DMS79 (cell line): Measurements from ENCODE around the gene MEIOSIN.
"Not testable (repeated sequence)": the region's sequence is repeated elsewhere in the genome, so short reads cannot be mapped to it uniquely, and the experiment has no call there.

ENCODE experiments used
- DNase-seq: peaks from one replicate; lab custom pipeline; 2025; lab: John Stamatoyannopoulos, UW

Gene MEIOSIN

DNA sequence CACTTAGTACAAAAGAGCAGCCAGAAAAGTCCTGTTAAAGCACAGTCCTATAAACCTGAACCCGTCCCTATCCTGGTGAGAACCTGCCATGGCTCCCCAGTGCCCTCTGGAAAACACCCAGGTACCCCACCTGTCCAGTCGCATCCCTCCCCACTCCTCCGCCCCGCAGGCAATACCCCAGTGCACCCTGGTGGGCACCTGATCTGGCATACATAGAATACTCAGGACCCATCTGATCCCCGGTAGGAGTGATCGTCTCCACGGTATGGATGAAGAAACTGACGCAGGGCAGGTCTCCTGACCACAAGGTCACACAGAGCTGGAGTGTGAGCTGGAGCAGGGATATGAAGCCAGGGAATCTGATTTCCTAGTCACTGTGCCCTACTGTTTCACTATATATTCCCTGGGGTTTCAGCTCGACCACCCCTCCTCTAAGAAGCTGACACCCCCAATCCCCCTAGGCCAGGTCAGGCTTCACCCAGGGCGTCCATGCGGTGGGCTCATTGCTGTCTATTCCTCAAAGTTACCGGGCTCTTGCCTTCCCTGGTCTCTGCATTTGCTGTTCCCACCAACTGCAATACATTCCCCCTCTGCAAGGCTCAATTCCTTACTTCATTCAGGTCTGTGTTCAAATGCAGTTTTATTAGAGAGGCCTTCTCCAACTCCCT, 15.1 kb upstream of the MEIOSIN start:
- no peak for DNase-seq

DNA sequence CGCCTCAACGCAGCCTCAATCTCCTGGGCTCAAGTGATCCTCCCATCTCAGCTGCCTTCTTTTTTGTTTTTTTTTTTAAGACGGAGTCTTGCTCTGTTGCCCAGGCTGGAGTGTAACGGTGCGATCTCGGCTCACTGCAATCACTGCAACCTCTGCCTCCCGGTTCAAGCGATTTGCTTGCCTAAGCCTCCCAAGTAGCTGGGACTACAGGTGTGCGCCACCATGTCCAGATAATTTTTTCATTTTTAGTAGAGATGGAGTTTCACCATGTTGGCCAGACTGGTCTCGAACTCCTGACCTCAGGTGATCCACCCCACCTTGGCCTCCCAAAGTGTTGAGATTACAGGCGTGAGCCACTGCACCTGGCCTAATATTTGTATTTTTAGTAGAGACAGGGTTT, 13.2 kb upstream of the MEIOSIN start:
- not testable (repeated sequence) for DNase-seq

DNA sequence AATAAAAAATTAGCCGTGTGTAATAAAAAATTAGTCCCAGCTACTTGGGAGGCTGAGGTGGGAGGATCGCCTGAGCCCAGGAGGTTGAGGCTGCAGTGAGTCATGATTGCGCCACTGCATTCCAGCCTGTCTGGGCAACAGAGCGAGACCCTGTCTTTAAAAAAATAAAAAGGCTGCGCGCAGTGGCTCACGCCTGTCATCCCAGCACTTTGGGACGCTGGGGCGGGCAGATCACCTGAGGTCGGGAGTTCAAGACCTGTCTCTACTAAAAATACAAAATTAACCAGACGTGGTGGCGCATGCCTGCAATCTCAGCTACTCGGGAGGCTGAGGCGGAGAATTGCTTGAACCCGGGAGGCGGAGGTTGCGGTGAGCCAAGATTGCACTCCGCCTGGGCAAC, 4.6 kb upstream of the MEIOSIN start:
- DNase-seq: not testable (repeated sequence)

DNA sequence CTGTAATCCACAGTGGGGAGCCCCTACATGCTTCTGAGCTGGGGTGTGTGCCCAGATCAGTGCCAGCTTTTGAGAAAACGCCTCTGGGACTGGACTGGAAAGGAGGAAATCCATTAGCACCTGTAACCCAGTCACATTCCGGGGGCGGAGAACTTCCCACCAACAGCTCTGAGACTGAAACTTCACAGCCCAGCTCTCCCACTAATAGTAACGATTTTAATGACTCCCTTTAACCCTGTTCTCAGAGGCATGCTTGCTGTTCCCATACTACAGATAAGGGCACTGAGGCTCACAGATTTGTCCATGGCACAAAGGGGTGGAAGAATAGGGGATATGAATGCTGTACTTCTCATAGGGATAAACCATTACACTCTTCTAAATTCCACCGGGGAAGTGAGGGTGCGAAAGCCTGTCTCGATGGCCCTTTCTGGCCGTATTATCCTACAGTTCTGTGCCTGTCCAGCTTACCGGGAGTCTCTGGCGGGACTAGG, 3.4 kb upstream of the MEIOSIN start:
- no peak for DNase-seq

DNA sequence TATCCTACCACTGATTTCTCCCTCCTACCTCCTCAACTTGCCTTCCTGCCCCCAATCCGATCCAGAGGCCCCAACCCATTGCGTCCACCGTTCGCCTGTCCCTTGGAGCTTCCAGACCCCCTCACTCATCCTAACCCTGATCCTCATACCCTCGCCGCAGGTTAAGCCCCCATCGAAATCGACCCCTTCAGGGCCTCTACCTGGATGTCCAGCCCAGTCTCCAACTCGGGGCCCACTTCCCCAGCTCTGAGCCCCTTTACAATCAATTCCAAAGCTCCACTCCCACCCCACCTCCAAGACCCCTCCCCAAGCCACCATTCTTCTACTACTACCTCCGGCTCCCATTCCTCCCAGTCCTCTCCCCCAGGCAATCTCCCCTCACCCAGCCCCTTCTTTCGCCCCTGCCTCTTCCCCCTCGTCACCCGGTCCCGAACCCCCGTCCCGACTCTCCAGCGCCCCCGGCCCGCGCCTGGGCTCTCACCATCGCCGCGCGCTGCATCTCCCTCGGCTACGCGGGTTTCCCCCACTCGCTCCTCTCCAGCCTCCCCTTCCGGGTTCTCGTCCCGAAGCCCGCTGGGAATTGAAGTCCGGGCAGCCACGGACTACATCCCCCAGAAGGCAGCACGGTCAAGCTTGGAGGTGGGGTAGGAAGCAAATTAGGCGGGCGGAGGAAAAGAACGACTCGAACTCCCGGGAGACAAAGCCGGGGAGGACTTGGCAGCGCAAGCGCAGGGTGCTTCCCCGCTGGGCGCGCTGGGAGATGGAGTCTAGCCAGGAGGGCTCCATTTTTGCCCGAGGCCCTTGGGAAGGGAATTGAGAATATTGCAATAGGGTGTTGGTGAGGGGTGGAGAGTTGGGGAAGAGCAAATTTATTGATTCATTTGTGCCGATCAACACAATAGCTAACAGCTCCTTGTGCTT, 2.6 kb upstream of the MEIOSIN start, which contains the start of gene FBXO46:
Gene FBXO46, minus strand, starts transcription at position 529 of the 921 bp plus-strand sequence. CDS start 17,401 bp downstream, outside the sequence.
- peak; percentile 99 for DNase-seq

DNA sequence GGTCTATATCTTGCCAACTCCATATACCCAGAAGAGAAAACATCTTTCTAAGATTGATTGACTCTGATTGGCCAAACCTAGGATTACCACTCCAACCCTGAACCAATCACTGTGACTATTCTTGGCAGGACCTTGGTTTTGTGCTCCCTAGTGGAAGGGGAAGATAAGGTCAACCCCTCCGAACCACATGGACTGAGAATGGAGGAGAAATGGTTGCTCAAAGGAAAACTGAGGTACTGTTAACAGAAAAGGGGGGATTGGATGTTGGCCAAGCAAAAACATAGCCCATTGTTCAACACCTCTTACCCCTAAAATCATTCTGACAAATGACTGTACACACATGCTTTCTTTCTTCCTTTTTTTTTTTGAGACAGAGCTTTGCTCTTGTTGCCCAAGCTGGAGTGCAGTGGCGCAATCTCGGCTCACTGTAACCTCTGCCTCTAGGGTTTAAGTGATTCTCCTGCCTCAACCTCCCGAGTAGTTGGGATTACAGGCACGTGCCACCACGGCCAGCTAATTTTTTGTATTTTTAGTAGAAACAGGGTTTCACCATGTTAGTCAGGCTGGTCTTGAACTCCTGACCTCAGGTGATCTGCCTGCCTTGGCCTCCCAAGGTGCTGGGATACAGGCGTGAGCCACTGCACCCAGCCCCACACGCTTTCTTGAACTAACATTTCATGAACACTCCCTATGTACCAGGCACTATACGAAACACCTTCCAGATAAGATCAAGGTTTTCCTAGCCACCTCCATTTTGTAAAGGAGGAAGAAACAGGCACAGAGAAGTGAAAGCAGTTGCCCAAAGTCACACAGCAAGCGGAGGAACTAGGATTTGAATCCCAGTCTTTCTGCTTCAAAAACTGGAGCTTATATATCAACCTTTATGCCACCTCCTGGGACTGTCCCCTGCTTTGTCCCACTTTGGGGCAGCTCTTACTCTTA, 6.5 kb downstream of the MEIOSIN start:
- DNase-seq: no peak

DNA sequence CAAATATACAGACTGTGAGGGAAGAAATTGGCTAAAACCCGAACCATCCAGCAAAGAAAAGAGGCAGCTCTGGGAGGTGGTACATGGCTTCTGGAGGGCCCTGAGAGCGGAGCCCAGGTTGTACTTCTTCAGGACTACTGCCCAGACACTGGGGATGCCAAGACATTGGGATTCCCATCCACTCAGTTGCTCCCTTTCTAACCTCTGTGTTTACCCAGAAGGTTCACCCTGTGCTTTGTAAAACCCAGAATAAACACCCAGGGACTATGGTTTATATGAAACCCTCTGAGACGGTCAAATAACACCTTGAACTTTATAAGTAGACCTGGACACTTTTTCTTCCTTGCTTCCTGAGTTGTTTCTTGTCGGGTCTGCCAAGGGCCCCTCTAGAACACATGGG, 9.7 kb downstream of the MEIOSIN start:
- DNase-seq: no peak

DNA sequence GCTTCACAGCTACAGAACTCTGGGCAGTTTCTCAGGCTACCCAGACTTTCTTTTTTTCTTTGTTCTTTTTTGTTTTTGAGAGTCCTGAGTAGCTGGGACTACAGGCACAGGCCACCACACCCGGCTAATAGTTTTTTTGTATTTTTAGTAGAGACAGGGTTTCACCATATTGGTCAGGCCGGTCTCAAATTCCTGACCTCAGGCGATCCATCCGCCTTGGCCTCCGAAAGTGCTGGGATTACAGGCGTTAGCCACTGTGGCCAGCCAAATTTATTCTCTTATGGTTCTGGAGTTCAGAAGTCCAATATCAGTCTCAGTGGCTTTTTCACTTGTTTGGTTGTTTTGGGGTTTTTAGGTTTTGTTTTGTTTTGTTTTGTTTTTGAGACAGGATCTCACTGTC, 12.4 kb downstream of the MEIOSIN start:
- no peak for DNase-seq

DNA sequence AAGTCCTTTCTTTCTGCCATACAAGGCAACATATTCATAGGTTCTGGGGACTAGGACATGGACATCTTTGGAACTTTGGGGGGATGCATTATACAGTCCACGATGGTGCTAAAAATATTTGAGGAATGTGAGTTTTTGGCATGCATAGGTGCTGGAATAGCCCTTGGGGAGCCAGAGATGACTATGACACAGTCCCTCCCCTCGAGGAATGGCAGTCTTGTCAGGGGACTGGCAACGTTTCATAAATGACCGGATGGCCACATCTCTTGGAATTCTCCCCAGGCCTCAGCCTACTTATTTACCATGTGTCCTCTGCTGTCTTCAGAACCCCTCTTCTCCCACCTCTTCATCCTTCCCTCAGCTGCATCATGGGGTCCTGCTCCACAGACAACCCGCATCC, 13.6 kb downstream of the MEIOSIN start:
- DNase-seq: no peak

DNA sequence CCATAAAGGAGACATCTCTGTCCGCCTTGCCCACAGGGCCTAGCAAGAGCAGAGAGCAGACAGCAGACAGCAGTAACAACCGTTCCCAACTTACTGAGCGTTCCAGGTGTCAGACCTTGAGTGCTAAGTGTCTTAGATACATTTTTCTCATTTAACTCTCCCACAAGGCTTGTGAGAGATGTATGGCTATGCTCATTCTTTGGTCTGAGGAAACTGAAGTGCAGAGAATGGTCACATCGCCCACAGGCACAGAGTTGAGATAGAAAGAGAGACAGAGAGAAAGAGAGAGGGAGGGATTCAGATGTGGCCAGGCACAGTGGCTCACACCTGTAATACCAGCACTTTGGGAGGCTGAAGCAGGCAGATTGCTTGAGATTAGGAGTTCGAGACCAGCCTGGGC, 14.3 kb downstream of the MEIOSIN start:
- DNase-seq: no peak

DNA sequence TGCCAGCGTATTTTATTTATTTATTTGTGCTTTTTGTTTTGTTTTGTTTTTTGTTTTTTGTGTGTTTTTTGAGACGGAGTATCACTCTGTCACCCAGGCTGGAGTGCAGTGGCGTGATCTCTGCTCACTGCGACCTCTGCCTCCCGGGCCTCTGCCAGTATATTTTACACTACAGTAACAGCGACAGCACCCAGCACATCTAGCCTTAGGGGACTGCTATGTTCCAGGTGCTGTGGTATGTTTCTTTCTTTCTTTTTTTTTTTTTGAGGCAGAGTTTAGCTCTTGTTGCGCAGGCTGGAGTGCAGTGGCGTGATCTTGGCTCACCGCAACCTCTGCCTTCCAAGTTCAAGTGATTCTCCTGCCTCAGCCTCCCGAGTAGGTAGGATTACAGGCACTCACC, 18.2 kb downstream of the MEIOSIN start:
- not testable (repeated sequence) for DNase-seq

DNA sequence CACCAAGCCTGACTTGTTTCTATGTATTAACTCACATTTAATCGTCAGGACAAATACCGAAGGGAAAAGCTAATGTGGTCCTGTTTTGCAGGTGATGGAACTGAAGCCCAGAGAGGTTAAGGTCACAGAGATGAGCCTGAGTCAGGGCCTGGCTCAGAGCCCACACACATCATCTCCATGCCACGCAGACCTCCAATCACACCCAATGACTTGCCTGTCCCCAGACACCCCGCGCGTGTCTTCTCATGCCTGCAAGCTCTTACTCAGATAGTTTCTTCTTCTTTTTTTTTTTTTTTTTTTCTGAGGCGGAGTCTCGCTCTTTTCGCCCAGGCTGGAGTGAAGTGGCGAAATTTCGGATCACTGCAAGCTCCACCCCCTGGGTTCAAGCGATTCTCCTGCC, 19.4 kb downstream of the MEIOSIN start:
- DNase-seq: no peak

DNA sequence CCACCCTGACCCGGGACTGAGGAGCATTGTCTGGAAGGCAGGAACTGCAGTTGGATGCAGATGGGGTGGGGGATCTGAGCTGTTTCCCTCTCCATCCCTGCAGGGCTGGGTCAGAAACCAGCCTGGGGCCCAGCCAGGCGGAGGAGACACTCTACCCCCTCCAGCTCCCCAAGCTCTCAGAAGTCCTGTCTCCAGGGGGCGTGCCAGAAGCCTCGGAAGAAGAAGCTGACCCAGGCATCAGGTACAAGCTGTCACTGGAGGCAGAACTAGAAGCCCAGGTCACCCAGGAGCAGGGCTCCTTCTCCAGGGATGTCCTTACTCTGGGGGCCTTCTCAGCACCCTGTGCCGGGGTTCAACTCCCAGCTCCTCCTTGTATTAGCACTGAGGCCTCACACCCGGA, 20.3 kb downstream of the MEIOSIN start:
- no peak for DNase-seq

DNA sequence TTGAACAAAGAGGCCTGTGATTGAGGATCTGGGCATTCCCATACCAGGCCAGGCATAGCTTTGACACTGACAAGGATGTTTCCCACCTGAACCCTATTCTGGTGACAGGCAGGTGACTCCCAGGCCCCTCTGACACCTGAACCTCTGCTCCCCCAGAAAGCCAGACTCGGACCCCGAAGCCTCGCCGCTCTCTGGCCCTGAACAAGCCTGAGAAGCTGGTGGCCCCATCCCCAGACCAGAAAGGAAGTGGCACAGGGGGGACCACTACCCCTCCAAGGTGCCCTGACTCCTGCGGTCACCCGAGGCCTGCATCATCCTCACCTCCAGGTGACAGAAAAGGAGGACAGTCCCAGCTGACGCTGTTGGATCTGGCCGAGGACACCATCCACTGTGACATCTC, 21.1 kb downstream of the MEIOSIN start:
- no peak for DNase-seq

DNA sequence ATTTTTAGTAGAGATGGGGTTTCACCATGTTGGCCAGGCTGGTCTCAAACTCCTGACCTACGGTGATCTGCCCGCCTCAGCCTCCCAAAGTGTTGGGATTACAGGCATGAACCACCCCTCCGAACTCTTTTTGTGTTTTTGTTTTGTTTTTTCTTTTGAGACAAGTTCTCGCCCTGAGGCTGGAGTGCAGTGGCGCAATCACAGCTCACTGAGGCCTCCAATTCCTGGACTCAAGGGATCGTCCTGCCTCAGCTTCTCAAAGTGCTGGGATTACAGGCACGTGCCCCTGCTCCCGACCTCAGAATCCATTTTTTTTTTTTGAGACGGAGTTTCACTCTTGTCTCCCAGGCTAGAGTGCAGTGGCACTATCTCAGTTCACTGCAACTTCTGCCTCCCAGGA, 24.5 kb downstream of the MEIOSIN start:
- DNase-seq: no peak

DNA sequence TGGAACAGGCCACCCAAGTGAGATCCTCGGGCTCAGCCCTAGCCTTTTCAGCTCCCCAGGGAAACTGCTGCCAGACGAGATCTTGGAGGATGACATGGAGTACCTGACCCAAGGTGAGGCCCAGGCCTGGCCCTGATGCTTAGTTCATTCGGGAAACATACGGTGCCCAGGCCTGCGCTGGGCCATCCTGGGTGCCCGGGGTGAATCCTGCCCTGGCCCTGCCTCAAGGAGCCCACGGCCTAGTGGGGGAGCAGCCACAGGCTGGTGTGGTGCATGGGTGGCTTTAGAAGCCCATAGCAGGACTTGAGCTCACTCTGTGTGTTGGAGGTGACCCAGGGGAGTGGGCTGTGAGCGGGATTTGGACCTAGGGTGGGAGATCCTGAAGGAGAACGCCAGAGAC, 25.7 kb downstream of the MEIOSIN start:
- DNase-seq: no peak

DNA sequence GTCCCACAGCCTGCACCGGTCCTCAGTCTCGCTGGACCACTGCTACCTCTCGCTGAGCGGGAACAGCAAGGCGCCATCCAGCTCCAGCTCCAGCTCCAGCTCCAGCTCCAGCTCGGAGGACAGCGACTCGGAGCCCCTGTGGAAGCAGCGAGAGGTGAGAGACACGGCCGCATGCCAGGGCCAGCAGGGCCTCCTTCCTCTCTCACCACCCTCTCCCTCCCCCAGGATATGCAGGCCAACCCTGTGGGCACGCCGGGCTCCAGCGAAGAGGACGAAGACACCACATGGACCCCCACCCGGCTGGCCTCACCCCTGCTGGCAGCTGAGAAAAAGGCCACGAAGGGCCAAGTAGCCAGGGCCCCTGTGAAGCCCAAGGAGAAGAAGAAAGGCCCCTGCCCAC, 28.5 kb downstream of the MEIOSIN start:
- DNase-seq: no peak

DNA sequence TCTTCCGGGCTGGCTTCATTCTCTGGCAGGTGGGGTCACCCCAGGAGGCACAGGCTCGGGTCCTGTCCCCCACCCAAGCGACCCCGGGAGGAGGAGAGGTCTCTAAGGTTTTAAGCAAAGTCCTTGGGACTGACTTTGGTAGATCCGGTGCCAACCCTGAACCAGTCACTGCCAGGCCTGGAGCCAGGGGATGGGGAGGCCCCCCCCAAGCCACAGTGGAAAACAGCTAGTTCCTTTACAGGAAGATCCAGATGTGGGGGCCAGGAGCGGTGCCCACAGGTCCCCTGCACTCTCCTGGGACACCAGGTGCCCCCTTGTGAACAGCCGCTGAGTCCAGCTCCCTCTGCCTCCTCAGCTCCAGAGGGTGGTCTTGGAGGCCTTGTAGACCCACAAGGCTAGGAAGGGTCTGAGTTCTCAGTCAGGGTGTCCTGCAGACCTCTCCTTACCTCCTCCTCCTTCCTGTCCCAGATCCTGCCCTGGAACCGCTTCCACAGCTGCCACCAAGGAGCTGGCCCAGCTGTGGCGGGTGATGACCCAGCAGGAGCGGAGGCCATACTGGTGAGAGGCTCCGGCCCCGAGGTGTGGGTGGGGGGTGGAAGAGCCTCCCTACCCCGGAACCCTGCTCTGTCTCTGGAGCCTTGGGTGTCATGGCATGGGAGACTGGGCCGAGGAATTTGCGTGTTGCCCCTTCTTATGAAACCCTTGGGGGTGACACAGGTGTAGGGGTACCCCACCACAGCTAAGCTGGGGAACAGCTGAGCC, 29.8 kb downstream of the MEIOSIN start:
- DNase-seq: no peak

DNA sequence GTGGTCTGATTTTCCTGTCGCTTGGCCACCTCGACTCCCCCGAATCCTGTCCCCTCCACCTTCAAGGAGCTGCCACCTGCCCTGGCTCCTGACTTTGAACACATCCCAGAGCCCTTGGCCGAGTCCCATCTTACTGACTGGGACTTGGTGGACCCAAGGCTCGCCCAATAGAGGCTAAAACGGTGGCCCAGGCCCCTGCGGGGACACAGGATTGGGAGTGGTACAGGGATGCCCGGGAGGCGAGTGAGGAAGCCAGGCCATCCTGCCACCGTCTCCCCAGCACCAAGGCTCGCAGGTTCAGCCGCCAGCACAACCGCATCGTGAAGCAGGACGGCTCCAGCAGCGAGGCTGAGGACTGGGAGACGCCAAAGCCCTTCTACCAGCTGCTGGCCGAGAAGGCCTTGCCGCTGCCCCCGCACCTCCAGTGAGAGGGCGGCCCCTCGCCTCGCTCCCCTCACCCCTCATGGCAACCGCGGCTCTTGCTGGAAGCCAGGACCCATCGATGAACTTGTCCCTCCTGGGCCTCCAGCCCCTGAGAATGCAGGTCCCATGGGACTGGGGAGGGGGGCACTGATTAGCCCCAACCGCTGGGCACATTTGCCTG, 30.6 kb downstream of the MEIOSIN start:
- no peak for DNase-seq

DNA sequence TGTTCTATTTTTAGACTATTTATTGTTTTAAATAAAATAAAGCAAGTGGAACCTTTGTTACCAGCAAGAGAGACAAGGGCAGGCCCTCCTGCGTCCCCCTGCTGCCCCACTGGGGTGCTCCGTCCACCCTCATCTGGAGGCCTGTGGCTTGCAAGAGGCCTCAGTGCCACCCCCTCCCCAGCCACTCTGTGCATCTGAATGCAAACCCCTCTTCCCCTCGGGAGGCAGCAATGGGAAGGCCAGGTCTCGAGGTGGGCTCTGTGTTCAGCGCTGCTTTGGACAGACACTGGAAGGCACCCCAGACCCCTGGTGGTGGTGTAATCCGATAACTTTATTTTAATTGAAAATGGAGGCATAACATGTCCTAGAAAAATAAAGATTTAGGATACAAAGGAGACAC, 31.2 kb downstream of the MEIOSIN start:
- no peak for DNase-seq
